ENCODE measurements around the gene CD36. TPM values are rescaled to one million over a fixed set of nuclear protein-coding genes. Genes with fewer than 3 reads are reported as not detected.

Gene CD36
- total RNA-seq, 1 experiment from 2014 or later = 0.22 TPM

GRCh38 chr7:80722616-80723195, 84.3 kb downstream of the CD36 start:
- Histone ChIP-seq H3K9me3 (replicated peaks) (peaks cover 2% of the 10 kb centered on the region), H3K27me3 (no peaks in the 10 kb centered on the region), H3K36me3 (no peaks in the 10 kb centered on the region), H3K27ac (peak overlapping the region; percentile 86), H3K4me1 (peaks cover 38% of the 10 kb centered on the region), H3K4me3 (no peak overlapping the region)
- DNase-seq = peak; percentile 54 to 57

- Histone ChIP-seq H3K36me3 (no peaks in the 10 kb centered on the region), H3K27ac (peak overlapping the region; percentile 86), H3K4me1 (peaks cover 51% of the 10 kb centered on the region), H3K27me3 (no peaks in the 10 kb centered on the region), H3K9me3 (replicated peaks) (no peaks in the 10 kb centered on the region), H3K4me3 (peak overlapping the region; percentile 28)
- DNase-seq = peak; percentile 54 to 76
Observed at GRCh38 chr7:80724249-80724871, 85.9 kb downstream of the CD36 start.

- Histone ChIP-seq H3K36me3 (no peaks in the 10 kb centered on the region), H3K4me1 (peaks cover 59% of the 10 kb centered on the region), H3K4me3 (peak overlapping the region; percentile 28), H3K27ac (peak overlapping the region; percentile 86), H3K9me3 (replicated peaks) (no peaks in the 10 kb centered on the region), H3K27me3 (no peaks in the 10 kb centered on the region)
- DNase-seq = peak in 1 of 2 experiments; percentile 45
Observed at GRCh38 chr7:80725181-80725611, 86.8 kb downstream of the CD36 start.

Other genes starting within 250 kb of the CD36 start
- gene GNAT3, start 126.6 kb upstream of the CD36 start, total RNA-seq (2014; rRNA removed; shearing (Covaris generic)) = not detected in 2 replicates

Data from SJCRH30 (cell line).